Loucy (cell line): ENCODE data around the gene PNPLA7.

Source experiments
- CTCF ChIP-seq: fragments of 200-600 bp; sonication (generic); conservative IDR thresholded peaks from 2 replicates; pipeline ENCODE4 v1.5.1; 2014; ENCODE audit warnings: mild to moderate bottlenecking, antibody characterized with exemption, low read length
- EZH2phosphoT487 ChIP-seq: fragments of 200-600 bp; IDR thresholded peaks from 2 replicates; pipeline ENCODE4 v1.6.1; 2018; ENCODE audit warnings: antibody characterized with exemption, mild to moderate bottlenecking, moderate library complexity, borderline replicate concordance

GRCh38 chr9:137498720-137499150 is 51.5 kb downstream of the PNPLA7 start:
- no peak for TF ChIP-seq EZH2phosphoT487
- no peak for TF ChIP-seq CTCF
